HG03442 (cell line): Measurements from ENCODE around the gene TRIM52.

Source experiments
- ATAC-seq: cut with Tn5 transposase; IDR thresholded peaks from one replicate; pipeline ENCODE4 v1.9.1; 2021; ENCODE audit warnings: mild to moderate bottlenecking, moderate library complexity; ENCODE audit not compliant: unreplicated experiment

The TRIM52 gene

DNA sequence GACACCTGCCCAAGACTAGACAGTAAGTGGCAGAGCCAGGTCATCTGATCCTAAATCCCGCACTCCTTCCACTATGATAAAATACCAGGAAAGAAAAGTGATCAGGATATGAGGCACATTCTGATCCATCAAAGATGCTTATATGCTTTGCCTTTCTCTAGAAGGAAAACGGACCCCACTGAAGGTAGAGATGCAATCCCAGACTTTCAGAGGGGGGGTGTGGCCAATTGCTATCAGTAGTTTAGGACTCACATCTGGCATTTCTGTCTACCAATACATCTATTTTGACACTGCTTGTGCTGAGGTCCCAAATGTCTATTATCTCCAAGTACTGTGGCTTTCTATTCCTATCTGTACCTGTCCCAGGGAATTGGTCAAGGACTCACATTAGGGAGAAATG is 1.7 kb downstream of the TRIM52 start:
- ATAC-seq: no peak

DNA sequence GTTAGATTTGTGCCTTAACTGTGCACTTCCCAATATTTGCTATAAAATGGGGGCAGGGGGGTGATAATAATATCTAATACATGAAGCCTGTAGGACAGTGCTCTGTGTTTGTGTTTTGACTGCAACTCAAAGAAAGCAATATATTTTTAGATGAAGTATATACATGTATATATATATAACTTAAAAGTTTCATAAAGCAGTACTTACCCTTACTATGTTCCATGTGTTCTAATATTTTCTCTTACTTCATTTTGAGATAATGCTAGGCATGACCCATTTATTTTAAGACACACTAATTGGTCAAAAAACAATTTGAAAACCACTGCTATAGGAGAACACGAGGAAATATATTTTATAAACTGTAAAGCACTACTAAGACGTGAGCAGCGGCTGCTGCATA is 2.4 kb downstream of the TRIM52 start:
- no peak for ATAC-seq

DNA sequence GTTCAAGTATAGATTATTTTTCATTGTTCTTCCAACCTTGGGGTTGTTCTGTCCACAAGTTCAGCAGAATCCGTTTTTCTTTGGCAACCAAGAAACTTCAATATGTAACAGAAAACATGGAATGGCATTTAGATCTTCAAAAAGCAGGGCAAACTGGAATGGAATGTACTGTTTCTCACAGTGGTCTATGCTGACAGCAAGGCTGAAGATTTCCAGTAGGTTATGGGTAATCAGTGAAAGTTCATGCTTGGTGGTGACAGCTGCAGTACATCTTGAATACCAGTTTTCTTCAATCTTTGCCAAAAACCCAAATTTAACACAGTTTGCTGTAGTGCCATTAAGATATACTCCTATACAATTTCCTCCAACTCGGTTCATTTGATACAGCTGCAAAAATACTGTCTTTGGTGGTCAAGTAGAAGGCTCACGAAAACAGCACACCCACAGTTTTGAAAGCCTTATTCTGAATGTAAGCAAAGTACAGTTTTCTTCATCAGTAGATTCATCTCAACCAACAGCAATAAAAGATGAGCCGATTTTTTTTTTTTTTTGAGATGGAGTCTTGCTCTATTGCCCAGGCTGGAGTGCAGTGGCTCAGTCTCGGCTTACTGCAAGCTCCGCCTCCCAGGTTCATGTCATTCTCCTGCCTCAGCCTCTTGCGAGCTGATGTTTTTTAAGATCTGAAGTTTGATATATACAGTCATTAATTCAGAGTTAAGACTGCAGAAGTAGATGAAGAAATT is 4.9 kb downstream of the TRIM52 start:
- no peak for ATAC-seq

DNA sequence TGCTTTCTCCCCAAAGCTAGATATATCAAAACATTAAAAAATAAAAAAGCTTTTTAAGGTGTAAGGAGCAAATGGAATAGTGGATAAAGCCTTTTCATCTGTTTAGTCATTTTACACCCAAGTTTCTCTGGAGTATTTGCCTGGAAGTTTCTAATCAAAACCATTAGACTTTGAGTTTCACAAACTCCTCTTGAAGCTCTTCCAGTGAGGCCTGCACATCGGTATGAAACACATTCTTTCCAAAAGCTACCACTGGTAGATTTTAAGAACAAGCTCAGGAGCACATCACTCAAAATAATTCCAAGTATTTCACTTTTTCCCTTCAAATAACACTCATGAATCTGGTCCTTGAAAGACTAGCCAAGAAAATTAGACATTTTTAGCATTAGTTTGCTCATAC is 5.7 kb downstream of the TRIM52 start:
- ATAC-seq: no peak

DNA sequence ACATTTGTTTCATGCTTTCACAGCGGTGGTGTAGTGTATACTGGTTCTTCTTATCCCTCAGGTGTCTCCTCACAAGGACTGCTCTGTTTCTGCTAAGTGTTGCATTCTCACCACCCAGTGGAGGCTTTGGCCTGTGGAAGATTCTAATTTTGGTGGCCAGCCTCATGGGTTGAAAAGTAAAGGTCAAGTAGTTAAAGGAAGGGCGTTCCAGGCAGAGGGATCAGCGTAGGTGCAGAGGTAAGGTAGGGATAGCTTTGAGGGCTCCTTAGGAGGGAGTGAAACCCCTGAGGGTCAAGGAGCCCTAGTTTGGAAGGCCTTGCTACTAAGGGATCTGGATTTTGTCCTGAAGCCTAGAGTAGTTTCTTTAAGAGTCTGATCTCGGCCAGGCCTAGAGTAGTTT is 12.7 kb downstream of the TRIM52 start:
- no peak for ATAC-seq

DNA sequence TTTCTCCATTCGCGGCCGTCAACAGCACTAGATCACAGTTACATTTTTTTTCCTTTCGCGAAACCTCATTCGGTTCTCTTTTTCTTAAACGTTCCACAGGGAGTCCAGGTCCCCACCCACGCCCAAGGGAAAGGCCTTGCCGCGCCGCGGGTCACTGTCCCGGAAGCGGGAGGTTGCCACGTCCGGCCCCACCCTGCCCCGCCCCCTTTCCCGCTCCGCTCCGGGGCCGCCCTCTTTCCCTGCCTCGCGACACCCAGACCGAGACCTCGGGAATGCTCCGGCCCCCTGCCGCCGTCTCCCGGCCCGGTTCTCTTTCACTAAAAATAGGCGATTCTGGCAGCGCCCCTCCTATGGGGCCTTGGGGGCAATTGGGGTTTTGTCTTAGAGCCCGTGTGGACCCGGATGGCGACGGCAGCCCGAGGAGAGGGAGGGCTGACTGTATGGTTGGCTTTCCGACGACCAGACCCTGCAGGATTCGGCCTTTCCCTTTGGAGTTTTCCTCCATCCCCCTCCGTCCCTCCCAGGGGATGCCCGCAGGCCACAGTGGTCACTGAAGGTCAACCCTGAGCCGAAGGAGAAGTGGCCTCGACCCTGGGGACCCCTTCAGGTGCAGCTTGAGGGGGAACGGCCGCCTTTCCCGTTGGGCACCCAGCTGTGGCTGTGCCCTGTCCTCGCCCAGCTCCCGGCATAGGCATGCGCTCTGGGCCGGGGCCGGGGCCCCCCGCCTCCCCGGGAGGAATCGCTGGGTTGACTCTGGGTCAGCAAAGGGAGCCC is 14.5 kb downstream of the TRIM52 start:
- peak; percentile 43 for ATAC-seq

DNA sequence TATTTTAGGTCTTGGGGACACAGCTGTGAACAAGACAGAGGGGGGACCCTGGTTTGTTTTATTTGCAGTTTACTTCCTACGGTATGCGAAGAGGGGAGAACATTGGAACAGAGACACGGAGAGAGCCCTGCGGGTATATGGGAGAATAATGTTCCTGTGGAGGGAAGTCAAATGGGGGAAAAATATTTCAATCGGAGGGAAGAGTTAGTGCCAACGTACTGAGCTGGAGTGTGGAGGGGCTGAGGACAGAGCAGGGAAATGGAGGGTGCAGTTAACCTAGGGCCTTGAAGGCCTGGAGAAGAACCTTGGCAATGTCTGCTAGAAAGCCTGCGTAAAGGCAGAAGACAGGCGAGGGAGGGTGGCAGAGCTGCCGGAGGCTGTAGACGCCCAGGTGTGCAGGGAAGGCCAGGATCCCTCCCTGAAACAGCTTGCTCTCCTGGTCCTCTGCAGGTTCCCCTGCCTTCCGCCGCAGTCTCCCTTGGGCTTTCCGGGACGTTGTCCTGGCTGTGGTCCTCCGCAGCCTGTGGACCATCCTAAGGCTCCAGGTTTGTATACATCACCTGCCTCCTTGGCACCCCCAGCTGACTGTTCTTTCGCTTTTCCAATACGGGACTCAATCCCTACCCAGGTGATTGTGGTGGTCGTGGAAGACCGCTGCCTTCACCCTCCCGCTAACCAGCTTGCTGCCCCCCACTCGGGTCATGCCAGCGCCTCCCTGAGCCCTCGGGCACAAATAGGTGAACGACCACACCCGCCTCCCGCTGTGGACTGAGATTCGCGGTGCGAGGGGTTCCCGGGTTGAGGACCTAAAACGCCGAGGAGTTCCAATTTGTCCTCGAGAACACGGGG is 15.3 kb downstream of the TRIM52 start:
- ATAC-seq: peak; percentile 1

DNA sequence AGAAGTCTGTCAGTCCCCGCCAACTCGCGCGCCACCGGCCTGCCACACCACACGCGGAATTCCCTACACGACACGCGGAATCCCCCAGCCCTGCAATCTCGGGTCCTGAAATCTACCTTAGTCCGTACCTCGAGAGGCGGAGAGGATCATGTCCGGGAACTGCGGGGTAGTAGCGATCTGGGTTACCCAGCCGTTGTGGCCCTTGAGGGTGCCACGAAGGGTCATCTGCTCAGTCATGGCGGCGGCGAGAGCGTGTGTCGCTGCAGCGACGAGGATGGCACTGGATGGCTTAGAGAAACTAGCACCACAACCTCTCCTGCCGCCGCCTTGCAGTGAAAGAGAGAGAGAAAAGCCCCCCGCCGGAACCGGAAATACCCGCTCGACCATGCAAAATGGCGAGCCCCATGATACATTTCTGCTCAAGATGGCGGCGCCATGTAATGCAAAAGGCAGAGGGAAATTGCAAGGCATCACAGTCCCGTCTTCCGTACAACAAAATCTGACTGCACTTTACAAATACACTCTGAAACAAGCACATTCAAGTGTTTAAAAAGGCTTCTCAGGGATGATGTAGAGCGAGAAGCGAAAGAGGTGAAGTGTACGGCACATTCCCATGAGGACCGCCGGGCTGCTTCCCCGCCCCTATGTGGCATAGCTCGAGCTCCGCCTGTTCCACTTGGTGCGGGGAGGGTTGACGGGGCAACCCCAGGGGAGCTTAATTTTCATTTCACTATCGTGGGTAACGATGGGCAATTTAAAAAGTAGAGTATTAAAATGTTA is 17.2 kb downstream of the TRIM52 start, which contains the start of gene RACK1:
Gene RACK1, minus strand, starts transcription at position 343 of the 780 bp plus-strand sequence. Its CDS starts 106 bp downstream, at position 237.
- peak; percentile 50 for ATAC-seq

DNA sequence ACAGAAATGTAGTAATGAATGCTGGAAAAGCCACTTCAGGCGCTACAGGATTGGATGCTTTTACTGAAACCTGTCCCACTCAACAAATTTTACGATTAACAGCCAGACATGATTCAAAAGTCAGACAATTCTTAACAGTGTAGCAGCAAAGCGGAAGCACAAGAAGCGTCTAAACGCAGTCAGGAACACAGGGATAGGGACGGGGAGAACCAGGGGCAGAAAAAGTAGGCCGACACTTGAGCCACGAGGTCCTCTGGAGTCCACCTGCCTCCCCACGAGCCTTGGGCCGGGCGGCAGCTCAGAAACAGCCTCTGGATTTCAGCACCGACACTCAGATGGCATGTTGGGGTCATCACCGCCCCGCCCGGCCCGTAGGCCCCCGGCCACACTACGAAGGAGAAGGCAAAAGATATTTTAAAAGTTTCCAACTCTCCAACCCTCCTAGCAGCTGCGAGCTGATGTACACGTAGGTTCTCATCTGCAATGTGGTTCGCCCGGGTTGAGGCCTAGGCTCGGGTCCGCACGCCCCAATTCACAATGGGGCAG is 17.9 kb downstream of the TRIM52 start:
- ATAC-seq: no peak

DNA sequence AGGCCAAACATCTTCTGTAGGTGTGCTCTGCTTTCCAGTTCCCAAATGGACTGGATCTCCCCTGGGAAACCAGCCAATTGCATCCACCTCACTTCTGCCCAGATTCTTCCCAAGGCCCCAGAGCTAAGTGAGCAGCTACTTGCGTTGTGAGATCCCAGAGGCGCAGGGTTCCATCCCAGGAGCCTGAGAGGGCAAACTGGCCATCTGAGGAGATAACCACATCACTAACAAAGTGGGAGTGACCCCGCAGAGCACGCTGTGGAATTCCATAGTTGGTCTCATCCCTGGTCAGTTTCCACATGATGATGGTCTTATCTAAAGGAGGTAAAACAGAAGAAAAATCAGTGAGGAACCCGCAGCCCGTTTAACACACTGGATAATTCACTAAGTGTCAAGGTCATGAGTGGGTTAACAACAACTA is 18.9 kb downstream of the TRIM52 start:
- ATAC-seq: no peak

DNA sequence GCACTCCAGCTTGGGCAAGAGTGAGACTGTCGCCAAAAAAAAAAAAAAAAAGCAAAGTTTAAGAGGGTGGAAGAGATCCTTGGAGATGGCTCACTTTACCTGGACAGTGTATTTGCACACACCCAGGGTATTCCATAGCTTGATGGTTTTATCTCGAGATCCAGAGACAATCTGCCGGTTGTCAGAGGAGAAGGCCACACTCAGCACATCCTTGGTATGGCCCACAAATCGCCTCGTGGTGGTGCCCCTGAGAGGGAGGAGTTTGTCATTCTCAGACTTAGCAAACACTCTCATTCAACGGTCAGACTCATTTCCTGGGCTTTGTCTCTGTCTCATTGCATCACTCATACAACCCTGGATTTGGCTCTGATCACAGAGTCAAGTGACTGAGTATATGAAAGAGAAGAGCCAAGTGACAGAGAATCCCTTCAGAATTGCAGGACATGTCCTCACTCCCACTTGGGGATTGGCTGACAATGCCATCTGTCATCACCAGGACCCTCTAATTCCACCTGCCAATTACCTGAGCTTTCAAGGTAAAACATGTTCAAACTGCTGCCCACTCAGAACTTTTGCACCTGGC is 19.5 kb downstream of the TRIM52 start:
- no peak for ATAC-seq

DNA sequence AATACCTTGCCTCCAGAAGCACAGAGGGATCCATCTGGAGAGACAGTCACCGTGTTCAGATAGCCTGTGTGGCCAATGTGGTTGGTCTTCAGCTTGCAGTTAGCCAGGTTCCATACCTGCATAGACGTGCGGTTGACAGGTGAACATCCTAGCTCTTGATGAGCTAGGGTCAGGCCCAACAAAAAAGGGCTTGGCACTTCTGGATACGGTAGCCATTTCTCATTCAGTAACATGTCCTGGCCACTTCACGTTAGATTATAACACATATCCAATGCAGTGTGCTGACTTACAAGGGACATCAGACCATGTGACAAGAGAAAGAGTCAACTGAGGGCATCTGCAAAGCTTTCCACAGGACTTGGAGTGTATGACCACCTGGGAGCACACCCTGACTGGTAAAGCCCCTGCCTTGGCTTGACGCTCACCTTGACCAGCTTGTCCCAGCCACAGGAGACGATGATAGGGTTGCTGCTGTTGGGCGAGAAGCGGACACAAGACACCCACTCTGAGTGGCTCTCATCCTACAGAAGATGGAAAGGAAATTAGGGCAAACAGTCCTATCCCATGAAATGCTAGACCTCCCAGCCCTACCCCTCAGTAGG is 21.8 kb downstream of the TRIM52 start:
- ATAC-seq: no peak

DNA sequence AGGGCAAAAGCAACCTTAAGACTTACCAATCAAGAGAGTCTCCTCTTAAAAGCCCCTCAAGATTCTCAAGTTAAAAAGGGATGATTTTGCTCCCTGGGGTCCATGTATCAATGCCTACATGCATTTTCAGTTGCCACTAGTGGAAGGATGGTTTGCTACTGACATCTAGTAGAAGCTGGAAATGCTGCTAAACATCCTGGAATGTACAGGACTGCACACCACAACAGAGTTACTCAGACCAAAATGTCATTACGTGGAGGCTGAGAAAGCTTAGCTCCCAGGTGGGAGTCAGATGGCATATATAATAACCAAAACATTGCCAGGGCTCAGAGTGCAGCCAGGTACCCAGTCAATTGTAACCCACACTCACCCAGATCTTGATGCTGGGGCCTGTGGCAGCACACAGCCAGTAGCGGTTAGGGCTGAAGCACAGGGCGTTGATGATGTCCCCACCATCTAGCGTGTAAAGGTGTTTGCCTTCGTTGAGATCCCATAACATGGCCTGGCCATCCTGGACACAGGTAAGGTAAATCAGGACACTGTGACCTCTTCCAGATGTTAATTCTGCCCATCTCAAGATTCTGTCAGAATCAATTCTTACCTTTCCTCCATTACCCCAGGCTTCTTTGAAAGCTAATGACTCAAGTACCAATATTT is 23.1 kb downstream of the TRIM52 start:
- no peak for ATAC-seq

DNA sequence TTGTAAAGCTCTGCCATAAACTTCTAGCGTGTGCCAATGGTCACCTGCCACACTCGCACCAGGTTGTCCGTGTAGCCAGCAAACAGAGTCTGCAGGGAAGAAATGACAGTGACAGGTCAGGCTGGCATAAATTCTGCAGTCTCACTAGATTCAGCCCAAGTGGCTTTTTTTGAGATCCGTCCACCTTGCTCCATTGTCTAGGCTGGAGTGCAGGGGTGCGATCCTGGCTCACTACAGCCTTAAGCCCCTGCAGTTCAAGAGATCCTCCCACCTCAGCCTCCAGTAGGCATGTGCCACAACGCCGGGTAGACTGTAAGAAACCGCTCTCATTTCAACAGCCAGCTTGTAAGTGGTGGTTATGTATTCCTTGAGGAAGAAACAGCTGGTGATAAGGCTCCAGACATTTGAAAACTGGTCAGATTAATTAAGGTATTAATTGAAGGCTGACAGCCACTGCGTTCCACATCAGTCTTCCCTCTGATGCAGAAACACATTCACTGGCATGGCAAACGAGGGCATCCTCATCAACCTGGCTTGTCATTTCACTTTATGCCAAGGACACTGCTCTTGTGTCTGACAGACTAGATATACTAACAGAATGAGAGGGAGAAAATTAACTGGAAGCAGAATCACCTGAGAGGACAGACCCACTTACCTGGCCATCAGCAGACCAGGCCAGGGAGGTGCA is 23.8 kb downstream of the TRIM52 start:
- no peak for ATAC-seq

DNA sequence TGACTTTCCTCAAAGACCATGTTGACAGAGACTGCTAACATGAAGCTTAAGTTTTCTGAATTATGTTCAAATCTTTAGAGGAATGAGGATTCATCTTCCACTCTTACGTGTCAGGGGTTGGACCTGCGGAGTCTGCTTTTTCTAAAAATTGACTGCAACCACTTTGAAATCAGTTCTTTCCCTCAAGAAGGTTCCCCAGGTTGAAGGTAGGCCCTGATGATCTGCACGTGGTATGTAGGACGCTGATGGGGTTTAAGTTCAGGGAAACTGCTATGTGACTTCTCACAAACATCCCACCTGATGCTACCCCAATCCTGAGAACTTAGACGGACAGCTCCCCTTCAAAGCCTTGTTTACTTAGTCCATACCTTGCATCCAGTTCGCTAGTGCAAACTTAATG is 24.5 kb downstream of the TRIM52 start:
- no peak for ATAC-seq

DNA sequence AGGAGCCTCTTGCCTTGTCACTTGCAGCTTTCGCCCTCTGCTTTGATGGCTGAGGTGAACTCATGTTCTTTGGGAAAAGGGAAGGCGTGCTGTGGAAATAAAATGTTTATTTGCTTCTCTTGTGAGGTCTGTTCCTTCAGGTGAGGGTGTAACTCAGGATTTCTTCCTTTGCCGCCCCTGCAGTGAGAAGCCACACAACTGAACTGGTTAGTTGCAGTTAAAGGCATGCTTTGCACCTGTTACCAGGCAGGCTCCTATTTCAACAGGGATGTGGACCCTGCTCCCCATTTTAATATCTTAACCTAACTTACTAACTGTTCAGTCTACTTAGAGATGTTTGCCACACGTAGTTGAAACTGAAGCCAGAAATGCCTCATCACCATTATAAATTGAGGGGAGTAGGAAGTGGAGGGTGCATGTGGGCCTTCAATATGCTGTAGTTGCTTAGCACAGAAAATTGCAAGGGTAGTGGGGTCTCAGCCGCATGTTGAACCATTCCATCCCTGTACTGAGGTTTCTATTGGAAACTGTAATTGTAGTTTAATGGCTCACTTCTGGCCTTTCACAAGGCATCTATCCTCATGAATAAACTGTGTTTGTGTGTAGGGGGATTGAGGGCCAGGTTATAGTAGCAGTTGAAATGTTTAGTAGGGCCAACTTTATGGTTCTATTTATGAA is 25.1 kb downstream of the TRIM52 start:
- ATAC-seq: no peak

DNA sequence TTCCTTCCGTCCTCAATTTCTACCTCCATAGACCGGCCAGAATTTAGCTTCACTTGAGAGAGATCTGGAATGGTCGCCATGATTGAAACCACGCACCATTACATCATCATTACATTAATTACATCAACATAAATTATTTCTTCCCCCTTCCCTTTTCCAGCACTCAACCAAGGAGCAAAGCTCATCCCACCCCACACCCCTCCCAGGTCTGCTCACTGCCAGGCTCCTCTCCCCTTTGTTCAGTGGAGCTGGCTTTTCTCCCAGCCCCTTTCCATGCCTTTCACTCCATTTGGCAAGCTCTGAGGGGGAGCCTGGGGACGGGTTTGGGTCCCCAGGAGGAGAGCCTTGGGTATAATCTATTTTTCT is 25.6 kb downstream of the TRIM52 start:
- ATAC-seq: no peak
